ENCODE results near the gene CALU.

The CALU gene

GRCh38 chr7:128747327-128748079 lies 8.3 kb downstream of the CALU start:
- no peak for DNase-seq (ENCODE audit: low spot score)
- no peak for TF ChIP-seq CTCF (IDR thresholded peaks at IDR 0.05; ENCODE audit: extremely low read depth, missing control alignments)

- no peak for TF ChIP-seq CTCF (IDR thresholded peaks at IDR 0.05; ENCODE audit: extremely low read depth, missing control alignments)
- no peak for DNase-seq (ENCODE audit: low spot score)
Measured at GRCh38 chr7:128752251-128752650, 13.1 kb downstream of the CALU start.

GRCh38 chr7:128755075-128755818 lies 16.1 kb downstream of the CALU start:
- no peak for DNase-seq (ENCODE audit: low spot score)

GRCh38 chr7:128755819-128756476 lies 16.8 kb downstream of the CALU start:
- DNase-seq (ENCODE audit: low spot score), result no peak
- TF ChIP-seq CTCF (IDR thresholded peaks at IDR 0.05; ENCODE audit: extremely low read depth, missing control alignments), result no peak

More at GRCh38 chr7:128755075-128755818, 16.1 kb downstream of the CALU start:
- no peak for TF ChIP-seq CTCF (IDR thresholded peaks at IDR 0.05; ENCODE audit: extremely low read depth, missing control alignments)

GRCh38 chr7:128757203-128757602 lies 18.0 kb downstream of the CALU start:
- no peak for DNase-seq (ENCODE audit: low spot score)
- TF ChIP-seq CTCF (IDR thresholded peaks at IDR 0.05; ENCODE audit: extremely low read depth, missing control alignments), result no peak

- no peak for DNase-seq (ENCODE audit: low spot score)
- no peak for TF ChIP-seq CTCF (IDR thresholded peaks at IDR 0.05; ENCODE audit: extremely low read depth, missing control alignments)
Measured at GRCh38 chr7:128758553-128758952, 19.4 kb downstream of the CALU start.

GRCh38 chr7:128759242-128759641 lies 20.1 kb downstream of the CALU start:
- no peak for DNase-seq (ENCODE audit: low spot score)
- no peak for TF ChIP-seq CTCF (IDR thresholded peaks at IDR 0.05; ENCODE audit: extremely low read depth, missing control alignments)
